Measurements from ENCODE around the gene ABCG4.
"Not testable (repeated sequence)": the region's sequence is repeated elsewhere in the genome, so short reads cannot be mapped to it uniquely, and the experiment has no call there.

ABCG4 gene

GRCh38 chr11:119149018-119149785, at the start of gene ABCG4:
ABCG4 (plus strand) TSS chr11:119149052; CDS start chr11:119149966, 914 bp downstream.
- DNase-seq = peak in 31 of 42 donors; percentile 3 to 65 (median 30)
- intact Hi-C loops (cut with DNase I) = no loop called here

DNA sequence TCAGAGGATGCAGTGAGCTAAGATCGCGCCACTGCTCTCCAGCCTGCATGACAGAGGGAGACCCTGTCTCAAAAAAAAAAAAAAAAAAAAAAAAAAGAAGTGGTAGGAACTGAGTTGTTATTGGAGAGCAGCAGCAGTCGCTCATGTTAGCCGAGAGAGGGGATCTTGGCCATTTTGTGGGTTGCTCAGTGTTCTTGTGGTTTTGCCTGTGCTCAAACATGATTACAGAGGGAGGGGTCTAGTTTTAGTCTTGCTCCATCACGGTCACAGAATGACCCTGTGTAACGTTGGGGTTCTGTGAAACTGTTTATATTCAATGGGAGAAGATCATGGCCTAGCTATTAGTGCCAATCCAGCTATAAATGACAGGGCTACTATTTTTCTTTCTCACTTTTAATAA, 49.1 kb upstream of the ABCG4 start:
- intact Hi-C loops (cut with DNase I) = no loop called here
- no peak for DNase-seq

DNA sequence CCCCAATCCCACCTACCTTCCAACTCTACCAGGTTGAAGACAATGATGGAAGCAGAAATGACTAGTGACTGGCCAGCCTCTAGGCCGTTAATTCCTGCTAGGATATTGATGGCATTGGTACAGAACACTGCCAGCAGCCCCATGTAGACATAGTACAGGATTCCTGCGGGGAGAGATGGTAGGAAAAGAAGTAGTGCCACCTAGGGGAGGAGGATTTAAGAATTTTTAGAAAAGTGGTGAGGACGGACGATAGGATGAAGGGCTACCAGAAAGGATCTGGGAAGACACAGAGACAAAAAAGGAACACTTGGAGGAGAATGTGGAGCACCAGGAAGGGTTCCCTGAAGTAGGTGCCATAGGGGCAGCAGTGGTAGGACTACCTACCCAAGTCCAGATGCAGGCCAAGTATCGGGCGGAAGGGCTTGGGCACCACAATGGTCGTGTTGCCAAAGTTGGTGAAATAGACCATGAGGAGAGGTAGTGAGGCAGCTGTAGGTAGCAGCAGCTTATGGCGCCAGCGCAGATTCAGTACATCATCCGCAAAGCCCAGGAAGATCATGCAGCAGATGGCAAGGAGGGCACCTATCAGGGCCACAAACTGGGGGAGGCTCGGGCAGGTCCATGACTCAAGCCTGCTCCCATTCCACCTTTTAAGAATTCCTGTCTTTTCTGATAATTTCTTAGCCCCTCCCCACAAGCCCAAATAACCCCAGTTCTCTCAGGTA, 48.4 kb upstream of the ABCG4 start:
- intact Hi-C loops (cut with DNase I) = no loop called here
- no peak for DNase-seq

DNA sequence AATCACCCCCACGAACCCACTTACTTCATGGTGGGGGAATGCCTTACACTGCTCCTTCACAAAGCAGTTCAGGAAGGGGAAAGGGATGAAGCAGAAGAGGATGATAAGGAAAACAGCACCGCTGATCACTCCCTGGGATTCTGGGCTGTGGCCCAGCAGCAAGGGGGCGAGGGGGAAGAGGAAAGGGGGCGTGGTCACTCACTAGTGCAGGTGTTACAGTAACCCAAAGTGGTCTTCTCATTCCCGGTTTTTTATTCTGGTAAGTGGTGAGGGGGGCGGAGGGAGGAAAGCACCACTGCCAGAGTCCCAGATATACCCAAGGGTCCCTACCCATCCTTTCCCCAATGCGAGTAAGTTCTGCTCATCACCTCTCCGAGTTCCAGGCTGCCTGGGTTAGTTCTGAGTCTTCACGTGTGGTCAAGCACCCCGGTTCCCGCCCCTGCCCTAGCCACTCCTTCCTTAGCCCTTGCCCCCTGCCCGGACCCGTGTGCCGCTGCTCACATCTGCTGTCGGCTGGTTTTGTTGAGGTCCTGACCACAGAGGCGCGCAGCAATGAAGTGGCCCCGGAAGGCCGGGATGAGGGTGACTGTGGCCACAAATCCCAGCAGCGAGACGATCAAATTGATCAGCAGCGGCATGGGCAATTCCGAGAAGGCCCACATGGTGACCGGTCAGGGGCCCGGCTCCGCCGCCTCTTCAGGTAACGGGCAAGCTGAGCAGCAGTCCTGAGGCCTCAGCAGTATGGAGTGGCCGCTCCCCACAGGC, 47.7 kb upstream of the ABCG4 start:
- no peak for DNase-seq
- intact Hi-C loops (cut with DNase I) = no loop called here

DNA sequence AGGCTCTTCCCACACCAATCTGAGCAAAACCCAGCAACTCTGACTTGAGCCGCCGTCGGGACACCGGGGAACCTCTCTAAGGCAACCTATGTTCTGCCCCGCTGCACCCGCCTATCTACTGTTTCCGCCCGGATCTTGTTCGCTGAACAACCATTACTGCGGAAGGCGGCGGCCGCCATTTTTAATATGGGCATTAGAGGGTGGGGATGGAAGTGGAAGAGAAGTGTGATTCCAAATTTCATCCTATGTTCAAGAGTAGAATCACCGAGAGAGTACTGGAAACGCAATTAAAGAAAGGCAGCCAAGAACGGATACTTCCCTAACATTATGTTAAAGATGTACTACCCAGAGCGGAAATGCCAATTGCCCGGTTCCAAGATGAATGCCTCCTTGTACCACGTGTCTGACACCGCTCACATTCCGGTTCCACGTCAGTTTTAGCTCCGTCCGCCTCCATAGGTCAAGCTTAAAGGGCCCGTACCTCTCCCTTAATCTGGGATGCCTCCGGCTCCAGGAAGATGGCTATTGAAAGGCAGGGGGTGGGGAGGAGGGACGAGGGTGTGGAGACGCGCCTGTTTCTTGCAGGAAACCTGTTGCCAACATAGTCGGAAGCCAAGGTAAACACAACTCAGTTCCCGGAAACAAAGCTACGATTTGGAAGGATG, 47.0 kb upstream of the ABCG4 start, which contains the start of gene DPAGT1:
Gene DPAGT1, minus strand, starts transcription at position 95 of the 665 bp plus-strand sequence. CDS start 198 bp downstream, outside the sequence.
- intact Hi-C loops (cut with DNase I) = no loop called here
- peak; percentile 83 to 98 (median 92) for DNase-seq

- intact Hi-C loops (cut with DNase I); DNase-seq: not testable (repeated sequence)
Measured at GRCh38 chr11:119103161-119103664, 45.6 kb upstream of the ABCG4 start.

- intact Hi-C loops (cut with DNase I) = no loop called here
- DNase-seq = peak in 2 of 42 donors; percentile 59 to 63
Measured at GRCh38 chr11:119103793-119104192, 45.1 kb upstream of the ABCG4 start.

DNA sequence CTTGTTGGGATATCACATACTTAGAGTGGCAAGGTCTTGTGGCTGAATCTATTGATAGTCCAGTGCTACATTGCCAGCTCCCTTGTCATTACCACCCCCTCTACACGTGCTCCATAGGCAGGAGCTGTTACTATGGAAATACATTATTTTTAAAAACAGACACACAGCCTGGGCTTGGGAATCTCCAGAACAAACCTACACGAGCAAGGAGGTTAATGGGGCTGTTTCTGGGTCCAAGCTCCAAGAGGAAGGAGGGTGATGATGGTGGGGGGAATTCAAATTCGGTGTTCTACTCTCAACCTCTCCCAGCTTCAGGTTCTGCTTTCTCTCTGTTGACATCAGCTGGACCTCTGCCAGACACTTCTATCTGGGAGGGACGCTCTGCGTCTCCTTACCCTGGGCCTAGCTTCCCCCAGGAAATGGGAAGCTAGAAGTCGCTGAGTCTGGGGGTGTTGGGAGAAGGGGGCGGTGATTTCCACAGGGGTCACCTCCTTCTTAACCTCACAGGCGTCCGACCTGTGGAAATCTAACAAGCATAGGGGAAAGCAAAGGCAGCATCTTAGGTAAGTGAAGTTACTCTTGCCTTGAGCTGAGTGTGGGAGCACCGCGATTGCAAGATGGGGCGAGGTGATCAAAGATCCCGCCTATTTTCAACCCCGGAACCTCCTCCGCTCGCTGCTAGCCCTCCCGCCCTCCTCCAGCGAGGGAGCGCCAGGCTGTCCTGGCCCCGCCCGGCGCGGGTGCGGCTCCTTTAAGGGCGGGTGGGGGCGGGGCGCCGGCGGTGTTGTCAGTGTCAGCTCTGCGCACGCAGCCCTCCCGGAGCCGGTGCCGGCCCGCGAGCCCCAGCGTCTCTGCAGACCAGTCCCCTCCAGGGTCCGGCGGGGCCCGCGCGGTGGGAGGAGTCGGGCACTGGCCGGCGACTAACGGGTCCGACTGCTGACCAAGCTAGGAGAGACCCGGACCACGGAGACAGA, 42.0 kb upstream of the ABCG4 start, which contains the start of gene C2CD2L:
Gene C2CD2L, plus strand, starts transcription at position 781 of the 974 bp plus-strand sequence. CDS start 398 bp downstream, outside the sequence.
- DNase-seq = peak; percentile 77 to 95 (median 90)
- intact Hi-C loops (cut with DNase I) = no loop called here

- DNase-seq = peak in 5 of 42 donors; percentile 36 to 50 (median 38)
- intact Hi-C loops (cut with DNase I) = no loop called here
Measured at GRCh38 chr11:119107538-119108145, 41.2 kb upstream of the ABCG4 start.

DNA sequence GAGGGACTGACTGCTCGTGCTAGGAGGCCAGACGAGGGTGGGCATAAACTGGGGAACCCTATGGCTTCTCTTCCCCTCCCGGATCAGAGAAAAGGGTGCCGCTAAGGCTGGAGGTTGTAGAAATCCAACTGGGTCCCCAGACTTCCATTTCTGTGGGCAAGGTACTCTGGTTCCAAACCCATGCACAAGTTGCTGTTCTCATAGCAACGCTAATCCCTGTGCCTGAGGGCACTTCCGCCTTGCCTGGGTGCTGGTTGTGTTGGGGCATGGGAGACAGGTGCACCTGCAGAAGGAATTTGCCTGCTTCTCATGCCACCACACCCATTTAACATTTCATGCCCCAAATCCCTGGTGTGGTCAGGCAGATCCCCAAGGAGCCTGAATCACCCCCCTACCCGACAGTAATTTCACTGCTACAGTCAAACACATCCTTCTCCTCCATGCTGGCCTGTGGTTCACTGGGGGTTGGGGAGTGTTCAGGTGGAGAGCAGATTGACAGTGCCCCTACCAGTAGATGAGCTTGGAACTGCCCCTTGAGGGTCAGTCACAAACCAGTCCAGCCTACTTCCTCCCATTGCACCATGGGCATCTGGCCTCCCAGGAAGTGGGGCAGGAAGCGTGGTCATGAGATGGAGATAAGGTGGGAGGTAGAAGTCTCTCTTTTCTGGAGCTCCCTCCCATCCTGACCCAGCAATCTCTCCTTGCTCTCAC, 40.6 kb upstream of the ABCG4 start:
- peak in 21 of 42 donors; percentile 31 to 75 (median 49) for DNase-seq
- intact Hi-C loops (cut with DNase I) = no loop called here

GRCh38 chr11:119108857-119109221, 40.0 kb upstream of the ABCG4 start:
- DNase-seq = peak in 1 of 42 donors; percentile 13
- intact Hi-C loops (cut with DNase I) = no loop called here

DNA sequence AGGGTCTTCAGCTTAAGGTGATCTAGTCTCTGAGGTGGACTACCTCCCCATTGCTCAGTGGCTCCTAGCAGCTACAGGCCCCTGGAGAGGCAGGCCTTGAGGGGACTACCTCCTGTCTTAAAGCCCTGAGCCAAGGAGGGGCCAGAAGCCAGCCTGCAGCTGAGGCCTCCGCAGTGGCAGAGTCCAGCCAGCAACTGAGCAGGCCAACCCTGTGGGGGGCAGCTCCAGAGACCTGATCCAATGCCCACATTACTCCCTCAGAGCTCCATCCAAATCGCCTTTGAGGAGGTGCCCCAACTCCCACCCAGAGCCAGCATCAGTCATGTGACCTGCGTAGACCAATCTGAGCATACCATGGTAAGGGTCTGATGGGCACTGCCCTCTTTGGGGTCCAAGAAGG, 39.0 kb upstream of the ABCG4 start:
- intact Hi-C loops (cut with DNase I) = no loop called here
- DNase-seq = peak in 1 of 42 donors; percentile 15

- intact Hi-C loops (cut with DNase I) = no loop called here
- peak in 41 of 42 donors; percentile 49 to 96 (median 79) for DNase-seq
Measured at GRCh38 chr11:119110439-119110838, 38.4 kb upstream of the ABCG4 start.

DNA sequence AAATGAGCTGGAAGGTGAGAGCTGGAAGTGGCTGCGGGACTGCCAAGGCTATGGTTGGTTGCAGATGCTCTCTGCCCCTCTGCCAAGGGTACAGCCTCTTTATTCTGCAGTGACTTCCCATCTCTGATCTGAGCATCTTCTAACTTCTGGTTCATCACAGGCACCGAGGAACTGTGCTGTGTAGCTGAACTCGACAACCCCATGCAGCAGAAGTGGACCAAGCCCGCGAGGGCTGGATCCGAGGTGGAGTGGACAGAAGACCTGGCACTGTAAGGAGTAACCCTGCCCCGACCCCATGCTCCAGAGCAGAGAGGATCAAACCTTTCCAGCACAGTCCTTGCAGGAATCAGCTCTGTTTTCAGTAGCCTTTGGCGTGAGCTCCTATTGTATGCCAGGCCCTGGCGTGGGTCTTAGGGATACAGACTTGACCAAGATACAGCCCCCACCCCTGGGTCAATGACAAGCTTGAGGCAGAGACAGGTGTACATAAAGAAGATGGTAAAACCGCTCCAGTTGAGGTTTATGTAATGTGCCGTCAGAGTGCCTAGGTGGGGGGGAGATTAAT, 37.4 kb upstream of the ABCG4 start:
- DNase-seq = peak in 3 of 42 donors; percentile 16 to 55 (median 17)
- intact Hi-C loops (cut with DNase I) = no loop called here

DNA sequence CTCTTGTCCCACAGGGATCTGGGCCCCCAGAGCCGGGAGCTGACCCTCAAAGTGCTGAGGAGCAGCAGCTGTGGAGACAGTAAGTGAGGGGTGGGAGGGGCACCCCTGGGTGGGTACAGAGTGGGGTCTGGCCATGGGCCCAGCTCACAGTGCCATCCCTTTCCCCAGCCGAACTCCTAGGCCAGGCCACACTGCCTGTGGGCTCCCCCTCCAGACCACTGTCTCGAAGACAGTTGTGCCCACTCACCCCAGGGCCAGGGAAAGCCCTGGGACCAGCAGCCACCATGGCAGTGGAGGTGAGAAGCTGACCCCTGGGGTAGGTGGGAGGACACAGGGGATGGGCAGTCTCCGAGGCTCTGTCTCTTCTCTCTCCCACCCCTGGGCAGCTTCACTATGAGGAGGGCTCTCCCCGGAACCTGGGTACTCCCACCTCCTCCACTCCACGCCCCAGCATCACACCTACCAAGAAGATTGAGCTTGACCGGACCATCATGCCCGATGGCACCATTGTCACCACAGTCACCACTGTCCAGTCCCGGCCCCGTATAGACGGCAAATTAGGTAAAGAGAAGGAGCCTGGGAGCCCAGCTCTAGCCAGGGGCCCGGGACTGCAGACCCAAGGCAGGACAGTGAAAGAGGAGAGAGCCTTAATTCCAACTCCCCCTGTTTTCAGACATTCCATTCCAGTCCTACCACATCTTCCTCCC, 36.4 kb upstream of the ABCG4 start:
- intact Hi-C loops (cut with DNase I) = no loop called here

More for the DNA sequence above, 36.4 kb upstream of the ABCG4 start:
- peak in 1 of 42 donors; percentile 13 for DNase-seq

All from head of caudate nucleus (tissue), 42 donors.